ENCODE data around the gene RAMACL. TPM values are rescaled to one million over a fixed set of nuclear protein-coding genes. Genes with fewer than 3 reads are reported as not detected.

Gene RAMACL
- total and polyA plus RNA-seq, 2 of the 4 experiments (the other 2 are of a cell fraction), result 0.46 to 0.90 TPM

GRCh38 chr6:166583230-166583965, 3.1 kb downstream of the RAMACL start:
- Histone ChIP-seq H3K9ac (ENCODE audit: low read depth, low read length) (no peak overlapping the region), H3K14ac (replicated peaks; ENCODE audit: low read depth, low read length) (no peak overlapping the region), H3K4me3 (ENCODE audit: insufficient read depth, low read depth, low read length) (no peak overlapping the region), H3K18ac (ENCODE audit: low read depth, low read length) (no peak overlapping the region), H3K9me3 (ENCODE audit: control insufficient read depth, insufficient read depth, low read length) (no peaks in the 10 kb centered on the region), H2AFZ (replicated peaks; ENCODE audit: low read length, poor library complexity) (no peak overlapping the region), H3K56ac (ENCODE audit: extremely low read depth, insufficient read depth, low read length) (no peak overlapping the region), H2BK5ac (ENCODE audit: low read depth, low read length, poor library complexity, severe bottlenecking) (no peak overlapping the region), H3K4me1 (ENCODE audit: control insufficient read depth, insufficient read depth, low read length) (peaks cover 11% of the 10 kb centered on the region), H4K5ac (ENCODE audit: low read depth, low read length) (no peak overlapping the region), H3K4me2 (ENCODE audit: low read depth, low read length) (no peak overlapping the region), H2BK15ac (ENCODE audit: low read depth, low read length) (no peak overlapping the region), H4K91ac (ENCODE audit: insufficient read depth, low read depth, low read length) (no peak overlapping the region; the same call in 1 of the 2 replicates), H3K27ac (ENCODE audit: insufficient read depth, low read length) (no peak overlapping the region), H3K23ac (ENCODE audit: low read depth, low read length) (no peak overlapping the region), H2BK120ac (ENCODE audit: low read depth, low read length) (no peak overlapping the region), H2AK9ac (replicated peaks; ENCODE audit: low read depth, low read length, poor library complexity) (peak overlapping the region; percentile 18), H3K36me3 (ENCODE audit: control insufficient read depth, insufficient read depth, low read length) (peaks cover 14% of the 10 kb centered on the region; the same call in 1 of the 2 replicates), H3K27me3 (ENCODE audit: control insufficient read depth, insufficient read depth, low read length) (no peaks in the 10 kb centered on the region), H3K9me1 (ENCODE audit: insufficient read depth, low read length) (peaks cover 2% of the 10 kb centered on the region; the same call in 1 of the 2 replicates), H4K8ac (ENCODE audit: low read depth in 2 of 2, low read length in 2 of 2) (no peak overlapping the region), H3K4ac (ENCODE audit: low read depth, low read length) (no peak overlapping the region), H4K20me1 (ENCODE audit: insufficient read depth, low read length) (peaks cover 6% of the 10 kb centered on the region; the same call in 1 of the 2 replicates), H2AK5ac (ENCODE audit: low read depth, low read length) (no peak overlapping the region), H2BK20ac (ENCODE audit: low read depth, low read length) (no peak overlapping the region), H3K79me1 (ENCODE audit: low read depth in 1 of 2, low read length in 2 of 2) (peaks cover 34 to 43% of the 10 kb centered on the region in 2 experiments)
- CTCF ChIA-PET, result interaction anchor here (1.3 to 2.0 kb wide), 2 partner anchors 8 to 10 kb away, joined by 4 to 7 read pairs; no protein-coding TSS in a partner anchor
- ATAC-seq (ENCODE audit: low read depth) (no peak), DNase-seq (no peak)
- 86% methylated on average over 6 of the region's 15 CpGs; no CpG with 5 or more reads in 1 of the 2 experiments for WGBS, 2 experiments (ENCODE audit: extremely low coverage in 2 of 2, insufficient read length in 1 of 2)
- TF ChIP-seq, protein P1, sequence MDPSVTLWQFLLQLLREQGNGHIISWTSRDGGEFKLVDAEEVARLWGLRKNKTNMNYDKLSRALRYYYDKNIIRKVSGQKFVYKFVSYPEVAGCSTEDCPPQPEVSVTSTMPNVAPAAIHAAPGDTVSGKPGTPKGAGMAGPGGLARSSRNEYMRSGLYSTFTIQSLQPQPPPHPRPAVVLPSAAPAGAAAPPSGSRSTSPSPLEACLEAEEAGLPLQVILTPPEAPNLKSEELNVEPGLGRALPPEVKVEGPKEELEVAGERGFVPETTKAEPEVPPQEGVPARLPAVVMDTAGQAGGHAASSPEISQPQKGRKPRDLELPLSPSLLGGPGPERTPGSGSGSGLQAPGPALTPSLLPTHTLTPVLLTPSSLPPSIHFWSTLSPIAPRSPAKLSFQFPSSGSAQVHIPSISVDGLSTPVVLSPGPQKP (IDR thresholded peaks at IDR 0.05; ENCODE audit: borderline replicate concordance, low read depth, low read length), result no peak
- TF ChIP-seq SMC3 (IDR thresholded peaks at IDR 0.05; ENCODE audit: low read depth, low read length), result no peak
- TF ChIP-seq MXI1 (IDR thresholded peaks at IDR 0.05; ENCODE audit: borderline replicate concordance, low read depth, low read length), result no peak
- no peak for TF ChIP-seq RFX5 (IDR thresholded peaks at IDR 0.05; ENCODE audit: low read depth, low read length)
- TF ChIP-seq NFE2L2 (IDR thresholded peaks at IDR 0.05; ENCODE audit: low read depth, low read length), result no peak
- no peak for TF ChIP-seq BHLHE40 (IDR thresholded peaks at IDR 0.05; ENCODE audit: low read depth, low read length)
- TF ChIP-seq POLR2A (IDR thresholded peaks at IDR 0.05; ENCODE audit: low read depth, low read length), result no peak
- TF ChIP-seq CTCF (conservative IDR thresholded peaks at IDR 0.05; ENCODE audit: low read depth, low read length), result no peak
- TF ChIP-seq CEBPB (IDR thresholded peaks at IDR 0.05; ENCODE audit: low read depth, low read length), result no peak
- TF ChIP-seq RCOR1 (IDR thresholded peaks at IDR 0.05; ENCODE audit: insufficient replicate concordance, low read length), result no peak
- no peak for TF ChIP-seq FOS (IDR thresholded peaks at IDR 0.05; ENCODE audit: low read depth, low read length)
- TF ChIP-seq CHD1 (IDR thresholded peaks at IDR 0.05; ENCODE audit: low read depth, low read length), result no peak
- no peak for TF ChIP-seq RAD21 (IDR thresholded peaks at IDR 0.05; ENCODE audit: low read length)
- TF ChIP-seq MAFK (IDR thresholded peaks at IDR 0.05; ENCODE audit: low read depth, low read length), result no peak
- intact Hi-C loops (cut with micrococcal nuclease), result no loop called here
- no TSS peak for BruUV-seq (replicated peaks)
- POLR2A ChIA-PET (ENCODE audit: unreplicated experiment), result no interaction called here
- dilution Hi-C loops (cut with HindIII; ENCODE audit: low sequenced_read_pairs, unreplicated experiment), result no loop called here
- in situ Hi-C loops (cut with MboI; ENCODE audit: low sequenced_read_pairs), result no loop called here

All from IMR-90 (cell line).